ENCODE results near the gene DNAJB9. TPM values are rescaled to one million over a fixed set of nuclear protein-coding genes. Genes with fewer than 3 reads are reported as not detected.
"Not testable (repeated sequence)": the region's sequence is repeated elsewhere in the genome, so short reads cannot be mapped to it uniquely, and the experiment has no call there.

The DNAJB9 gene
- total RNA-seq, 1 experiment from 2014 or later, result 13.3 TPM

DNA sequence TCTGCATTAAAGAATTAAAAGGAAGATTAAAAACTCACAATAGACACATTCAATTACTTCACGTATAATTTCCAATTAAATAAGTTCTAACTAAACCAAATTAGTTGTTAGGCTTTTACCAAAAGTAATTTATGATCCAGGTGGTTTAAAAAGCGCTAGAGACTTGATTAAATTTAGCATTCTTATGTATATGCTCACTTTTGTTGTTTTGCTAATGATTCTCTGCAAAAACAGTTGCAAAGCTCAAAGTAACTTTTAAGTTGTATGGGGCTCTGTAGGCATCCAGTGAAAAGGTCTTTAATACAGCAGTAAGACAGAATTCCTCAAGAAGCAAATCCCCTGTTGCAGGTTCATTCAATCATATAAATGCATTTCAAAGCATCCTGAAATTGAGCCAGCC is 28.2 kb upstream of the DNAJB9 start:
- TF ChIP-seq, protein P1, sequence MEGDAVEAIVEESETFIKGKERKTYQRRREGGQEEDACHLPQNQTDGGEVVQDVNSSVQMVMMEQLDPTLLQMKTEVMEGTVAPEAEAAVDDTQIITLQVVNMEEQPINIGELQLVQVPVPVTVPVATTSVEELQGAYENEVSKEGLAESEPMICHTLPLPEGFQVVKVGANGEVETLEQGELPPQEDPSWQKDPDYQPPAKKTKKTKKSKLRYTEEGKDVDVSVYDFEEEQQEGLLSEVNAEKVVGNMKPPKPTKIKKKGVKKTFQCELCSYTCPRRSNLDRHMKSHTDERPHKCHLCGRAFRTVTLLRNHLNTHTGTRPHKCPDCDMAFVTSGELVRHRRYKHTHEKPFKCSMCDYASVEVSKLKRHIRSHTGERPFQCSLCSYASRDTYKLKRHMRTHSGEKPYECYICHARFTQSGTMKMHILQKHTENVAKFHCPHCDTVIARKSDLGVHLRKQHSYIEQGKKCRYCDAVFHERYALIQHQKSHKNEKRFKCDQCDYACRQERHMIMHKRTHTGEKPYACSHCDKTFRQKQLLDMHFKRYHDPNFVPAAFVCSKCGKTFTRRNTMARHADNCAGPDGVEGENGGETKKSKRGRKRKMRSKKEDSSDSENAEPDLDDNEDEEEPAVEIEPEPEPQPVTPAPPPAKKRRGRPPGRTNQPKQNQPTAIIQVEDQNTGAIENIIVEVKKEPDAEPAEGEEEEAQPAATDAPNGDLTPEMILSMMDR (IDR thresholded peaks at IDR 0.05; ENCODE audit: unreplicated experiment), result no peak
- DNase-seq, result no peak
- Mint-ChIP-seq H3K27me3 (ENCODE audit: unreplicated experiment) (no peaks in the 10 kb centered on the region), H3K27ac (ENCODE audit: unreplicated experiment) (no peak overlapping the region), H3K9me3 (ENCODE audit: low read depth, unreplicated experiment) (no peaks in the 10 kb centered on the region), H3K36me3 (ENCODE audit: insufficient read depth, unreplicated experiment) (no peaks in the 10 kb centered on the region), H3K4me3 (ENCODE audit: low read depth, unreplicated experiment) (no peak overlapping the region), H3K4me1 (ENCODE audit: low read depth, unreplicated experiment) (no peaks in the 10 kb centered on the region)
- no TSS peak for BruUV-seq (replicated peaks)
- intact Hi-C loops (cut with micrococcal nuclease; ENCODE audit: unreplicated experiment), result no loop called here
- CTCF ChIA-PET, result no interaction called here

DNA sequence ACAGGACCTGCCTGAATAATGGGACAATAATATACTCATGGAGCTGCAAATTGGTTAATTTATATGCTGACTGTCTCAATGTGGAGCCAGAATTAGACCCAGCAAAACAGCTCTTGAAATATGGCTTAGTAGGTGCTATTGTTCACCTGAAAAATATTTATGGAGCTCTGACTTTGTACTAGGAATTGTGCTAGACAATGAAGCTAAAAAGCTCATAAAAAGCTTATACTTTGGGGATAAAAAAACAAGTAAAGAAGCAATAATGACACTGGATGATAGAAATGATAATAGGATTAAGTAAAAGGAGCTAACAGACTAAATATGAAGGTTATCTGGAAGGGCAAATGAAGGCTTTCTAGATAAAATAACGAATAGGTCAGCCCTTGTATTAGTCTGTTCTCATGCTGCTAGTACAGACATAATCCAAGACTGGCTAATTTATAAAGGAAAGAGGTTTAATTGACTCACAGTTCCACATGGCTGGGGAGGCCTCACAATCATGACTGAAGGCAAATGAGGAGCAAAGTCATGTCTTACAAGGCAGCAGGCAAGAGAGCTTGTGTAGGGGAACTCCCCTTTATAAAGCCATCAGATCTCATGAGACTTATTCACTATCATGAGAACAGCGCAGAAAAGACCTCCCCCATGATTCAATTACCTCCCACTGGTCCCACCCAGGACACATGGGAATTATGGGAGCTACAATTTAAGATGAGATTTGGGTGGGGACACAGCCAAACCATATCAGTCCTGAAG is 21.4 kb upstream of the DNAJB9 start:
- H3K4me1 Mint-ChIP-seq (ENCODE audit: low read depth, unreplicated experiment); BruUV-seq (replicated peaks); H3K27ac Mint-ChIP-seq (ENCODE audit: unreplicated experiment); H3K4me3 Mint-ChIP-seq (ENCODE audit: low read depth, unreplicated experiment); DNase-seq; H3K36me3 Mint-ChIP-seq (ENCODE audit: insufficient read depth, unreplicated experiment); H3K27me3 Mint-ChIP-seq (ENCODE audit: unreplicated experiment); intact Hi-C loops (cut with micrococcal nuclease; ENCODE audit: unreplicated experiment); CTCF ChIA-PET; H3K9me3 Mint-ChIP-seq (ENCODE audit: low read depth, unreplicated experiment): not testable (repeated sequence)

DNA sequence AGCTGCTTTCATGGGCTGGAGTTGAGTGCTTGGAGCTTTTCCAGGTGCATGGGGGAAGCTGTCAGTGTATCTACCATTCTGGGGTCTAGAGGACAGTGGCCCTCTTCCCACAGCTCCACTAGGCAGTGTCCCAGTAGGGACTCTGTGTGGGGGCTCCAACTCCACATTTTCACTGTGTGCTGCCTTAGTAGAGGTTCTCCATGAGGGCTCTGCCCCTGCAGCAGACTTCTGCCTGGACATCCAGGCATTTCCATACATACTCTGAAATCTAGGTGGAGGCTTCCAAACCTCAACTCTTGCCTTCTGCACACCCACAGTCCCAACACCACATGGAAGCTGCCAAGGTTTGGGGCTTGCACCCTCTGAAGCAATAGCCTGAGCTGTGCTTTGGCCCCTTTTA is 13.0 kb upstream of the DNAJB9 start:
- DNase-seq; BruUV-seq (replicated peaks); intact Hi-C loops (cut with micrococcal nuclease; ENCODE audit: unreplicated experiment); H3K27ac Mint-ChIP-seq (ENCODE audit: unreplicated experiment); H3K36me3 Mint-ChIP-seq (ENCODE audit: insufficient read depth, unreplicated experiment); H3K4me1 Mint-ChIP-seq (ENCODE audit: low read depth, unreplicated experiment); H3K27me3 Mint-ChIP-seq (ENCODE audit: unreplicated experiment); CTCF ChIA-PET; H3K4me3 Mint-ChIP-seq (ENCODE audit: low read depth, unreplicated experiment); H3K9me3 Mint-ChIP-seq (ENCODE audit: low read depth, unreplicated experiment): not testable (repeated sequence)

DNA sequence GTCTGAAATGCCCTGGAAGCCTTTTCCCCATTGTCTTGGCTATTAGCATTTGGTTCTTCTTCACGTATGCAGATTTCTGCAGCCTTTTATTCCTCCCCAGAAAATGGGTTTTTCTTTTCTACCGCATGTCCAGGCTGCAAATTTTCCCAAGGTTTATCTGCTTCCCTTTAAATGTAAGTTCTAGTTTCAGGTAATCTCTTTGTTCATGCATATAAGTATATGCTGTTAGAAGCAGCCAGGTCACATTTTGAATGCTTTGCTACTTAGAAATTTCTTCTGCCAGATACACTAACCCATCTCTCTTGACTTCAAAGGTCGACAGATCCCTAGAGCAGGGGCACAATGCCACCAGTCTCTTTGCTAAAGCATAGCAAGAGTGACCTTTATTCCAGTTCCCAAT is 12.5 kb upstream of the DNAJB9 start:
- intact Hi-C loops (cut with micrococcal nuclease; ENCODE audit: unreplicated experiment), result no loop called here
- no peak overlapping the region for H3K4me3 Mint-ChIP-seq (ENCODE audit: low read depth, unreplicated experiment)
- no peak for DNase-seq
- peaks cover 8% of the 10 kb centered on the region for H3K4me1 Mint-ChIP-seq (ENCODE audit: low read depth, unreplicated experiment)
- H3K27me3 Mint-ChIP-seq (ENCODE audit: unreplicated experiment), result no peaks in the 10 kb centered on the region
- CTCF ChIA-PET, result no interaction called here
- H3K36me3 Mint-ChIP-seq (ENCODE audit: insufficient read depth, unreplicated experiment), result no peaks in the 10 kb centered on the region
- BruUV-seq (replicated peaks), result no TSS peak
- TF ChIP-seq, protein P1 (IDR thresholded peaks at IDR 0.05; ENCODE audit: unreplicated experiment), result no peak
- H3K9me3 Mint-ChIP-seq (ENCODE audit: low read depth, unreplicated experiment), result peaks cover 6% of the 10 kb centered on the region
- H3K27ac Mint-ChIP-seq (ENCODE audit: unreplicated experiment), result no peak overlapping the region

DNA sequence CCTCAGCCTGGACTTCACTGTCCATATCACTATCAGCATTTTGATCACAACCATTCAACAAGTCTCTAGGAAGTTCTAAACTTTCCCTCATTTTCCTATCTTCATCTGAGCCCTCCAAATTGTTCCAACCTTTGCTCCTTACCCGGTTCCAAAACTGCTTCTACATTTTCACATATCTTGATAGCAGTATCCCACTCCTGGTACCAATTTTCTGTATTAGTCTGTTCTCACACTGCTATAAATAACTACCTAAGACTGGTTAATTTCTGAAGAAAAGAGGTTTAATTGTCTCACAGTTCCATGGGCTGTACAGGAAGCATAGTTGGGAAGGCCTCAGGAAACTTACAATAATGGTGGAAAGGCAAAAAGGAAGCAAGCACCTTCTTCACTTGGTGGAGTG is 12.1 kb upstream of the DNAJB9 start:
- Mint-ChIP-seq H3K27me3 (ENCODE audit: unreplicated experiment) (no peaks in the 10 kb centered on the region), H3K4me1 (ENCODE audit: low read depth, unreplicated experiment) (peaks cover 8% of the 10 kb centered on the region), H3K9me3 (ENCODE audit: low read depth, unreplicated experiment) (peaks cover 6% of the 10 kb centered on the region), H3K4me3 (ENCODE audit: low read depth, unreplicated experiment) (no peak overlapping the region), H3K36me3 (ENCODE audit: insufficient read depth, unreplicated experiment) (no peaks in the 10 kb centered on the region), H3K27ac (ENCODE audit: unreplicated experiment) (no peak overlapping the region)
- DNase-seq, result no peak
- TF ChIP-seq, protein P1 (IDR thresholded peaks at IDR 0.05; ENCODE audit: unreplicated experiment), result no peak
- no TSS peak for BruUV-seq (replicated peaks)
- CTCF ChIA-PET, result no interaction called here
- intact Hi-C loops (cut with micrococcal nuclease; ENCODE audit: unreplicated experiment), result no loop called here

Measured in Calu3 (cell line).